HG03354 (cell line): Measurements from ENCODE around the gene GPR161.

Experiments
- ATAC-seq: cut with Tn5 transposase; IDR thresholded peaks from one replicate; pipeline ENCODE4 v1.9.1; 2021; ENCODE audit warnings: mild to moderate bottlenecking; ENCODE audit not compliant: unreplicated experiment, poor library complexity, severe bottlenecking

The GPR161 gene

DNA sequence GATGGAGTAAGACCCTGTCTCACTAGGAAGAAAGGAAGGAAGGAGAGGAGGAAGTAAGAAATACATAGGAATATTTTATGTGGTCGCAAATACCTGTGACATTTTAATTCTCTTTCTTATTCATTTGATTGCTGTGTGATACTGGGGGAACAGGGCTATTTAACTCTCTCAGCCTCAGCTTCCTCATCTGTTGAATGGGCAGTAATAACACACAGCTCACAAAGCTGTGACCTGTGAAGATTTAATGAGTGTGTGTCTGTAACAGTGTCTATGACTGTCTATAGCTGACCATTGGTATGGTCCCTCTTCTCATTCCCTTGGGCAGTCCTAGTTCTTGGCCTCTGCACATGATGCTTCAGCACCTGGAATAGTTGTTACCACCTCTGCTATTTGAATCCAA is 13.6 kb upstream of the GPR161 start:
- ATAC-seq = no peak

DNA sequence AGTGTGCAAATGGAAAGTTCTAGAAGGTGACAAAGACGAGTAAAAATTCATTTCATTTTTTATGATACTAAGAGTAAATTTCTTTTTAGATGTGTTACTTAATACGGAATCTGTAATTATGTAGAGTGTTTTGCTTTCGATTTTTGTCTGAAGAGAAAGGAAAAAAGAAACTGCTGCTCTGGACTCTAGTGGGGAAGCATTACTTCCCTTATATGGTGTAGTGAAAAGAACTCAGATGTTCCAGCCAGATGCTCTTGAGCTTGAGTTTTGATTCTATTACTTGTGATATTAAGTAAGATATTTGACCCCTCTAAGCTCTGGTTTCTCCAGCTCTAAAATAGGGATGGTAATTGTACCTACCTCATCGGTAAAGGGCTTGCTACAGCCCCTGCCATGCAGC is 12.2 kb upstream of the GPR161 start:
- peak; percentile 75 for ATAC-seq

GRCh38 chr1:168146626-168147025 is 9.9 kb upstream of the GPR161 start:
- ATAC-seq = no peak

- ATAC-seq = no peak
Observed at GRCh38 chr1:168146160-168146539, 9.4 kb upstream of the GPR161 start.

DNA sequence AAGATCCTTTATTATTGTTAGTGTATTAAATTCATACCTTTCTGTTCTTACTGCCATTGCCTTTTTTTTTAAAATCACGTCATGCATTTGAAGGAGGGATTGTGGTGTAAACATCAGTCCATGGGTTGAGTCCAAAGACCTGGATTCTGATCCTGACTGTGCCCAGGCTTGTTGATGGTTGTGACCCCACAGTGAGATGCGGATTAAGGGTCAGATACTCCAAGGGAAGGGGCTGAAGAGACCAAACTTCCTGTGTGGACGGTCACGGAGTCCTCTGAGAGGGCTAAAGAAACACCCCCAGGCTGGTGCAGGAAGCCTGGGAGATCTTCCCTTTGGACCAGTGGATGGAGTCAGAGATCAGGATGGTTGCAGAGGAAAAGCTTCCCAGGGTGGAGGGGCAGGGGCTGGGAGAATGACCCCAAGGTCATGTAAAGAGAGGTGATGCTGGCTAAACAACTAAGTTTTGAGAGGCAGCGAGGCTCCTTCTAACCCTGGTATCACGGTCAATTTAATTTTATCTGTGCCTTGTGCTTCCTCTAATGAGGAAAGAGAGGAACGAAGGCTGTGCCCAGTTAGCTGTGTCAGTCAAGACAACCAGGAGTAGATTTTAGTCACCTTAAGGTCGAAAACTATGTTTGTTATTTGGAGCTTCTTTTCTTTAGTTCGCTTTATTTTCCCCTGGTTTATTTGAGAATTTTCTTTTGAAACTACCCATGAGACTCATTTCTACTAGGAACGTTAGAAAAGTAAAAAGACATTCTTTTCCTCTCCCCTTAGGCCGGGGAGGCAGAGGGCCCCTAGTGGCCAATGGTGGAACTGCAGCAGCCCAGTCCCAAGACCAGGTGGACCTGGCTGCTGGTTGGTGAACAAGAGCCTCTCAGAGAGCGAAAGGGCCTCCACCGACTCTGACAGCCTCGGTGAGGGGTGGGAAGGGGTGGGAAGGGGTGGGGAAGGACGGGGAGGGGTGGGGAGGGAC is 8.7 kb upstream of the GPR161 start:
- peak; percentile 96 for ATAC-seq

- no peak for ATAC-seq
Observed at GRCh38 chr1:168141871-168142385, 5.2 kb upstream of the GPR161 start.

DNA sequence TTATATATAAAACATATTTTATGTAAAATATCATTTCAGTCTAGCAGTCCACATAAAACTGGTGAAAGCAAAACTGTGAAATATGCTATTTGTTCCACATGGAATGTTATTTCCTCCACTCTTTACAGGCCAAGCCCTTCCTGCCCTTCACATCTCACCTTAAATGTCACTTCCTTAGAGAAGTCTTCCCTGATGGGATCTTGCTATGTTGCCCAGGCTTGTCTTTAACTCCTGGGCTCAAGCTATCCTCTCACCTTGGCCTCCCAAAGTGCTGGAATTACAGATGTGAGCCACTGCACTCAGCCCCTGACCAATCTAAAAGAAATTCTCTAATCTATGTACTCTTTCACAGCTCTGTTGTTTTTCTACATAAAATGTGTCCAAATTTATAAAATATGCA is 2.3 kb upstream of the GPR161 start:
- ATAC-seq = no peak

DNA sequence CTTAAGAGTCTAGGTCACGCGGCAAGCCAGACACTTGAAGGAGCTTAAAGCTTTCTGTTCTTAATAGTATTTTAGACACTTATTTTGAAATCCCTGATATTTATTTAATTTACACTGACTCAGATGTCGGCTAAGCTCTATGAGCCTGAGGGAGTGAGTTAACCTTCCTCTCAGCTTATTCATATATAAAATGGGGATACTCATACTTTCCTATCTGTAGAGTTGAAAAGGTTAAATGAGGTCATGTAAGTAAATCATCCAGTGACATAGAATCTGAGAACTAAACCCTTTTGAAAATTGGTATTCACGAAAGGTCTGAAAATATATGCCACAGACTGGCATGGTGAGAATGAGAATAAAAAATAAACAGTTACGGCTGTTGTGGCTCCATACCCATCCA is 1.4 kb upstream of the GPR161 start:
- no peak for ATAC-seq

DNA sequence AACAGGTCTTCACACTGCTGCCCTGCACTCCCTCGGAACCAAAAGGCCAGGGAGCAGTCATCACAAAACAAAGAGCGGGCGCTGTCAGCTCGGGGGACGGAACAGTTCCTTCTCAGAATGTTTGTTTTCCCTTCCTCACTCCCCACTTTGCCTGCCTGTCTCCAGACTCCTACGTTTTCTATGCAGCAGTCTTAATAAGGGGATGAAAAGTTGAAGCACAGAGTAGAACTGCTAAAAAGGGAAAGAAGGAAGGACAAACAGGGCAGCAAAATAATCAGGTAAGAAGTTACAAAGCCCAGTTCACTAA is 738 bp upstream of the GPR161 start:
- no peak for ATAC-seq

DNA sequence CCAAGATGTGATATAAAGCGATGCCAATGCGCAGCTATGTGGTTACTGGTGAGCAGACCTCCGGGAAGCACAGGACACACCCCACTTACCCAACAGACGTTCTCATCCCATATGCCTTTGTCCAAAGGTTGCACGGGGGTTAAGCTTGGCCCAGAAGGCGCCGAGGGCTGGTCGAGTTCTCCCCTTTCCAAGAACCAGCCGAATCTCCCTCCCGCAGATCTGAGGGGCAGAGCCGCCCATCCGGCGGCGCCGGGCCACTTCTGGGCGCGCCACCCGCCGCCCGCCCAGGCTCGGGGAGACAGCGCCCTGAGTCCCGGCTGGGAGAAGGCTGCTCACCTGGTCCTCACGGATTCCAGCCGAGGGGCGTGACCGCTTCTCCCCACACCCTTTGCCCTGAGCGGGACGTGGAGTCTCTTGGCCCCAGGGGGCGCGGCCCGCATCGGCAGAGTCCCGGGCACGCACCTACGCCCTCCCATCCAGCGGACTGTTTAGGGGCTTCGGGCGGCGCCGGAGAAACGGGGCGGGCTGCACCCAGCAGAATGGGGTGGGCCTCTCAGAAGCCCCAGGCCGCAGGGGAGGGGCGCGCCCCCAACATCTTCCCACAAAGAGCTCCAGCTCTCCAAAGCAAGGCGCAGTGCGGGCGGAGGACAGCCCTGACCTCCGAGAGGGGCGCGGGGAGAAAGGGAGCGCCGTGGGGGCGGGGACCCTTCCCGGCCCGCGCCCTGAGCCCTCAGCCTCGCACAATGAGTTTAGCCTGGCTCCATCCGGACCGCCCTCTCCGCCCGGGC is 615 bp downstream of the GPR161 start:
- ATAC-seq = peak; percentile 42

- no peak for ATAC-seq
Observed at GRCh38 chr1:168135116-168135920, 1.4 kb downstream of the GPR161 start.

DNA sequence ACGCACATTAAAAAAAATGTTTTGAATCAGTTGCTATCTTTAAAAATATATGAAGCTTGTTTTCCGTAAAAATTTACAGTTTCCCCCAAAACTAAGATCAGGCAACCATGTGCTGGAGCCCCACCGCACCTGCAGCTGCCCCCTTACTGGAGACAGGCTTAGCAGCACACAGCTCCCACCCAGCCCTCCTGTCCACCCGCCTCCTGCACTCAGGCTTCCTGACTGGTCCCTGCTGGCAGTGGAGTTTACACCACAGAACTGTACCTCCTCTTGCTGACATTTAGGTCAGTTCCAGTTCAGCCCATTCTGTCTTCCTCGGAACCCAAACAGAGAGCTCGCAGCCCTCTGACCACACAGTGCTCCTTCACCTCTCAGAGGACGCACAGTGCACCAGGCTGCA is 2.1 kb downstream of the GPR161 start:
- no peak for ATAC-seq

- no peak for ATAC-seq
Observed at GRCh38 chr1:168134132-168134531, 2.6 kb downstream of the GPR161 start.

DNA sequence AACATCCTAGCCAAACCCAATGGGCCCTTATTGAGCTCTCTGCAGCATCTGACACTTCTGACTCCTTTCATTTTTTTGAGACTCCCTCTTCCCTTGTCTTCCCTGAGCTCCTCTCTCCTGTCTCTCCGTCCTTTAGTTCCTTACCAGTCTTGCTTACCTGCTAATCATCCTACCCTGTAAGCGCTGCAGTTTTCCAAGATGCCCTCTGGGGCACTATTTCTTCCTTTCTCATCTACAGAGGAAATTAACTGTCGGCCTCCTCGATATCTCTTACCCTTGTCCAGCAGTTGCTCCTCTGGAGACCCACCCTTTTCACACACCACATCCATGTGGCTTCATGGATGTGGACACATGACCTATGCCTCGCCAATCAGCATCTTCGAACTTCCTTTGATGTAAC is 6.8 kb downstream of the GPR161 start:
- no peak for ATAC-seq

DNA sequence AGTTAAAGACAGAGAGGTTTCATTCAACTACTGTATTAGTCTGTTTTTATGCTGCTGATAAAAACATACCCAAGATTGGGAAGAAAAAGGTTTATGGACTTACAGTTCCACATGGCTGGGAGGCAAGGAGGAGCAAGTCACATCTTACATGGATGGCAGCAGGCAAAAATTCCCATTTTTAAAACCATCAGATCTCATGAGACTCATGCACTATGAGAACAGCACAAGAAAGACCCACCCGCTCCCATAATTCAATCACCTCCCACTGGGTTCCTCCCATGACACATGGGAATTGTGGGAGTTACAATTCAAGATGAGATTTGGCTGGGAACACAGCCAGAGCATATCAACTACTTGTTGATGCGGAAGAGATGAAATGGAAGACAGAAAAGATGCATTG is 9.2 kb downstream of the GPR161 start:
- no peak for ATAC-seq

GRCh38 chr1:168125051-168125450 is 11.7 kb downstream of the GPR161 start:
- ATAC-seq = no peak

DNA sequence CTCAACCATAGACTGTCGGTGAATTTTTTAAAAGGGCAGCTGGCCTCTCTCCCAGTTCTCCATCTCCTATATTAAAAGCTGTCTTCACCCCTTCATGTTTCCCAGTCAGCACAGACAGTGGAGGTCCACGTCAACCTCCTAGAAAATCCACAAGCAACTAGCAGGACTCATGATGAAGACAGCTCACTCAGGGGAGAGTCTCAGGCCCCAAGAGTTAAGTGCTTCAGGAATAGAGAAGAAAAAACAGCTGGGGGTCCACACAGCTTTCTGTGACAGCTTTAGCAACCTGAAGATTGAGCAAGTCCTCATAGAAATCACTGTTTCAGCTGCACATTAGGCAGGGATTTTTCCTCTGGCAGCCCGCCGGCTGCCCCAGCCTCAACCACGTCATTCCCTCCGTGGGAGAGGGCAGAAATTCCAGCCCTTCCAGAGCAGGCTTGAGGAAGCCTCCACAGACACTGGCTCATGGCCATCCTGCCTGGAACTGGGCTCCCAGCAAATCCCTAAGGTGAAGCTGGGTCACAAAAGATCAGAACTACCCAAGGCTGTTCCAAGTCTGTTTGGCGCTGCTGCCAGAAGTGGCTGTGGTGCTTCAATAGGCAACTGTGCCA is 15.2 kb downstream of the GPR161 start:
- ATAC-seq = no peak

GRCh38 chr1:168119750-168120149 is 17.0 kb downstream of the GPR161 start:
- no peak for ATAC-seq

DNA sequence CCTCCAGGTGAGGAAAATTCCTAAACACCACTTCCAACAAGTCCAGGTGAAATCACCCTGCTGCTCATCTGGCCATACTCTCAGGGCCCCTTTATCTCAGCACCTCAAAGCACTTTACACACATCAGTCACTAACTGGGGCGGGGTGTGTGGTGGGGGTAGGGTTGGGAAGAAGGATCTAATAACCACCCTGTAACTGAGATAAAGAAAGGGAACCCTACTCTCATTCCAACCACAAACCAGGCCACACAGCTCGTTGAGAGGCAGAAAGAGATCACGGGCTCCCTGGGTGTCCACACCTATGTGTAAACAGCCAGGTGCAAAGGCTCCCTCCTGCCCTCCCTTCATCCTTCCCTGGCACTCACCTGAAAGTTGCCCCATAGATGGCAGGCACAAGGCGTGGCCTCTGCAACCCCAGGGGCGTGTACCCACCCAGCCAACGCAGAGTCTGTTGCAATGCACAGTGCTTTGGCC is 20.4 kb downstream of the GPR161 start:
- no peak for ATAC-seq

DNA sequence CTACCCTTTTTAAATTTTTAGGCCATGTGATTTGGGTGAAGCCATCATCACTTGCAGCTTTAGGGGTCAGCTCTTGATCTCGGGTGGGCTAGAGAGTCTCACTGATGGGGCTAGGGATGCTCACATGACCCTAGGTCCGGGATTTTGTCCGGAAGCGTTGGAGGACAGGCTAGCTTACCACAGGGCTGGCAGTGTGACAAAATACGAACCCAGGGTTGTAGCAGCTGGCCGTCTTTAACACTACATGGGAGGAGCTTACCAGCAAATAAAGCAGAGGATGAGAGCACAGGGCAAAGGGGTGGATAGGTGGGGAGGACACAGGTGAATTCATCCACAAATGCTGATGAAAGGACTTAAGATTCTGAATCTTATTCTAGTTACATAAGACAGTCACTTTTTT is 21.9 kb downstream of the GPR161 start:
- ATAC-seq = no peak
